Measurements from ENCODE around the gene TTC39C. TPM values are rescaled to one million over a fixed set of nuclear protein-coding genes. Genes with fewer than 3 reads are reported as not detected.

TTC39C gene
- total and polyA plus RNA-seq, 9 donors: 7.2 to 31.0 (median 14.0) TPM

GRCh38 chr18:24120676-24121075 is 106.1 kb downstream of the TTC39C start:
- H3K27me3 ChIP-seq: no peaks in the 10 kb centered on the region
- H3K36me3 ChIP-seq: no peaks in the 10 kb centered on the region
- DNase-seq: no peak
- 93 to 95% (median 94%) methylated on average over 4 of the region's 4 CpGs for WGBS, 3 donors
- TF ChIP-seq POLR2A (IDR thresholded peaks at IDR 0.05) (no peak), CTCF (IDR thresholded peaks at IDR 0.05) (no peak), EP300 (IDR thresholded peaks at IDR 0.05) (no peak)
- no peaks in the 10 kb centered on the region for H3K4me1 ChIP-seq (ENCODE audit: insufficient read depth)
- H3K27ac ChIP-seq: no peak overlapping the region
- intact Hi-C loops (cut with DNase I): no loop called here
- H3K4me3 ChIP-seq: no peak overlapping the region
- no peaks in the 10 kb centered on the region for H3K9me3 ChIP-seq

GRCh38 chr18:24121625-24122024 is 107.1 kb downstream of the TTC39C start:
- TF ChIP-seq EP300 (IDR thresholded peaks at IDR 0.05) (no peak), POLR2A (IDR thresholded peaks at IDR 0.05) (no peak), CTCF (IDR thresholded peaks at IDR 0.05) (no peak)
- Histone ChIP-seq H3K4me1 (ENCODE audit: insufficient read depth) (peaks cover 4% of the 10 kb centered on the region), H3K27me3 (no peaks in the 10 kb centered on the region), H3K36me3 (no peaks in the 10 kb centered on the region), H3K4me3 (no peak overlapping the region), H3K27ac (no peak overlapping the region), H3K9me3 (no peaks in the 10 kb centered on the region)
- intact Hi-C loops (cut with DNase I): no loop called here
- 94 to 96% (median 94%) methylated on average over 2 of the region's 2 CpGs for WGBS, 3 donors
- no peak for DNase-seq

GRCh38 chr18:24126155-24126961 is 111.8 kb downstream of the TTC39C start:
- Histone ChIP-seq H3K4me3 (no peak overlapping the region), H3K27me3 (no peaks in the 10 kb centered on the region), H3K4me1 (ENCODE audit: insufficient read depth) (peaks cover 4% of the 10 kb centered on the region), H3K36me3 (no peaks in the 10 kb centered on the region), H3K27ac (no peak overlapping the region), H3K9me3 (no peaks in the 10 kb centered on the region)
- intact Hi-C loops (cut with DNase I): no loop called here
- DNase-seq: no peak
- WGBS, 3 donors: 16 to 28% (median 24%) methylated on average over 3 of the region's 3 CpGs
- TF ChIP-seq POLR2A (IDR thresholded peaks at IDR 0.05) (no peak), CTCF (IDR thresholded peaks at IDR 0.05) (no peak), EP300 (IDR thresholded peaks at IDR 0.05) (no peak)

GRCh38 chr18:24127735-24128134 is 113.2 kb downstream of the TTC39C start:
- no peak for TF ChIP-seq CTCF (IDR thresholded peaks at IDR 0.05)
- no peak for TF ChIP-seq POLR2A (IDR thresholded peaks at IDR 0.05)
- no peak for TF ChIP-seq EP300 (IDR thresholded peaks at IDR 0.05)
- no peak overlapping the region for H3K27ac ChIP-seq
- H3K9me3 ChIP-seq: no peaks in the 10 kb centered on the region
- H3K36me3 ChIP-seq: no peaks in the 10 kb centered on the region
- no peak for DNase-seq
- H3K27me3 ChIP-seq: no peaks in the 10 kb centered on the region
- H3K4me3 ChIP-seq: no peak overlapping the region
- WGBS, 3 donors: 88 to 91% (median 90%) methylated on average over 3 of the region's 3 CpGs
- peaks cover 4% of the 10 kb centered on the region for H3K4me1 ChIP-seq (ENCODE audit: insufficient read depth)
- intact Hi-C loops (cut with DNase I): no loop called here
